ENCODE results near the gene DENND1A. TPM values are rescaled to one million over a fixed set of nuclear protein-coding genes. Genes with fewer than 3 reads are reported as not detected.

Gene DENND1A
- total RNA-seq, 2 experiments from 2014 or later: 12.8 to 14.8 TPM

DNA sequence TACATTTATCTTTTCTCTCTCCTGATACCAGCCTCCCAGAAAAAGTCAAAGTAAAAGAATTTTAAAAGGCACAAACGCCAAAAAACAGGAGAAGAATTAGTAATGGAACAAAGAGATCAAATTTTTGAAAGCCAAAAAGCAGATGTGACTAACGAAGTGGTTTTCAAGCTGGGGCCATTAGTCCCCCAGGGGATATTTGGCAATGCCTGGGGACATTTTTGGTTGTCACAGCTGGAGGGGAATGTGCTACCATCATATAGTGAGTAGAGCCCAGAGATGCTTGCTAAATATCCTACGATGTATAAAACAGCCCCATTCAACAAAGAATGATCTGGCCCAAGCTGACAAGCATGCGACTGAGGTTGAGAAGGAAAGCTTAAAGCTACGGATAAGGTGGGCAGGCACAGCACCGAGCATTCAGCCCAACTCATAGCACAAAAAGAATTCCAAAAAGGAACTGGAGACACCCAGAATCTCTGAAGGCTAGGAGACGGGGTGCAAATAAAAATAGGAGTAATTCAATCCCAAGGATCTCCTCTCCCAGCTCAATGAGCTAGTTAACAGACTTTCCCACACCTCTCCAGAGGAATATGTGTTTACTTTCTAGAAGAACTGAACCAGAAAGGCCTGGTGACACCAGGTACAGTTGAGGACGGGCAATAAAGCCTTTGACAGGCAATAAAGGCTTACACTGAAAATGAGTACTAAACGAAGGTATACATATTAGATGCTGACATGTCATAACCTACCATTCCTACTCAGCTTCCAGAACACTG, 269.0 kb downstream of the DENND1A start:
- Mint-ChIP-seq H3K9me3 (peaks cover 26% of the 10 kb centered on the region), H3K36me3 (ENCODE audit: low read depth) (peaks cover 31% of the 10 kb centered on the region), H3K27ac (no peak overlapping the region), H3K4me1 (no peaks in the 10 kb centered on the region), H3K27me3 (no peaks in the 10 kb centered on the region), H3K4me3 (no peak overlapping the region)
- ChIA-PET POLR2A (no interaction called here), CTCF (no interaction called here)
- no peak for DNase-seq

DNA sequence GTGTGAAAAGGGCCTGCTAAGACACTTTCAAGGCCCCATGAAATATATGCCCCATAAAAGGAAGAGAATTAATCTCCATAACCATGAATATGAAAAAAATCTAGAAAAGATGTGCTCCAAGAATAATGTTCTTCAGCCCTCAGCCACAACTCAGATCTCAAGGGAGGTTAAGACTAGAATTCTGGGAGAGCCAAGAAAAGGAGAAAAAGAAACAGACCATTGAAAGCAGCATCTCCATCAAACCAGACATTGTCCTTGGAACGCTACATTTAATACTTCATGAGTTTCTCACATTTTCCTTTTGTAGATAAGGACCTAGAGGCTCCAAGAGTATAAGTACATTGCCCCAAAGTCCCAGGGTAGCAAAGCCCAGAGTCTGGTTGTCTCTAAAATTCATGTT, 270.6 kb downstream of the DENND1A start:
- no peak for DNase-seq
- ChIA-PET POLR2A (no interaction called here), CTCF (no interaction called here)
- Mint-ChIP-seq H3K4me3 (no peak overlapping the region), H3K36me3 (ENCODE audit: low read depth) (peaks cover 20% of the 10 kb centered on the region), H3K27ac (no peak overlapping the region), H3K27me3 (no peaks in the 10 kb centered on the region), H3K9me3 (peaks cover 16% of the 10 kb centered on the region), H3K4me1 (no peaks in the 10 kb centered on the region)

DNA sequence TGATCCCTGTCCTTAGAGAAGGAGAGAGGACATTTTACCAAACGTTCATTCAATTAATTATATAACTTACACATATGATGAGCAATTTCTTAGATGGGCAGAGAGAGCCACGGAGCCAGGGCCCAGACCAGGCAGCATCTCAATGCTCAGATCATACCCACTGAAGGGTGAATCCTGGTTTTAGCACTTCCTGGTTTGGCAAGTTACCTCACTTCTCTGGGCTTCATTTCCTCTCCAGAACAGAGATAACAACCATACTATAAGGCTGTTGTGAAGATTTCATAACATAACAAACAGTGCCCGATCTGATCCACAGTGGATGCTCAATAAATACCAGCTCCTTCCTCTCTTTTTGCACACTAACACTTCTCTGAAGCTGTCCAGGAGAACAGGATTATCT, 271.1 kb downstream of the DENND1A start:
- DNase-seq: no peak
- Mint-ChIP-seq H3K4me3 (no peak overlapping the region), H3K36me3 (ENCODE audit: low read depth) (peaks cover 17% of the 10 kb centered on the region), H3K27me3 (no peaks in the 10 kb centered on the region), H3K9me3 (peaks cover 14% of the 10 kb centered on the region), H3K27ac (no peak overlapping the region), H3K4me1 (no peaks in the 10 kb centered on the region)
- POLR2A ChIA-PET: no interaction called here
- CTCF ChIA-PET: no interaction called here

DNA sequence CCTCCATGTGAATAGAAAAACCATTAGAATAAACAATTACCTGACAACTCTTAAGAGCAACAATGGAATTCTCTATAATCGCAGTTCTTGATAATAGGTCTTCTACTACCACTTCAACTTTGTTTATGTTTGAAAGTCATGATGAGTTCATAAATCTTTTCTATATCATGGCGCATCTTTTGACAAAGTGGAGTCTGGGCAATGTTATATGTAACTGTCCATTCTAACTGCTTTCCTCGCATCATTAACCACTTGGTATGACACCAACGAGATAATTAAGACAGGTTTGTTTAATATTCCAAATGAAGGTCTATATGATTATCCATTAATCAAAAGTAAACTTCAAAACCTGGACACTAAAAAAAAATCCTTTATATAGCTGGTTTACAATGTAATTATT, 272.0 kb downstream of the DENND1A start:
- H3K27me3 Mint-ChIP-seq: no peaks in the 10 kb centered on the region
- no peak overlapping the region for H3K4me3 Mint-ChIP-seq
- no peak for DNase-seq
- H3K4me1 Mint-ChIP-seq: no peaks in the 10 kb centered on the region
- CTCF ChIA-PET: no interaction called here
- POLR2A ChIA-PET: no interaction called here
- no peak overlapping the region for H3K27ac Mint-ChIP-seq
- peaks cover 13% of the 10 kb centered on the region for H3K9me3 Mint-ChIP-seq
- H3K36me3 Mint-ChIP-seq (ENCODE audit: low read depth): peaks cover 17% of the 10 kb centered on the region

DNA sequence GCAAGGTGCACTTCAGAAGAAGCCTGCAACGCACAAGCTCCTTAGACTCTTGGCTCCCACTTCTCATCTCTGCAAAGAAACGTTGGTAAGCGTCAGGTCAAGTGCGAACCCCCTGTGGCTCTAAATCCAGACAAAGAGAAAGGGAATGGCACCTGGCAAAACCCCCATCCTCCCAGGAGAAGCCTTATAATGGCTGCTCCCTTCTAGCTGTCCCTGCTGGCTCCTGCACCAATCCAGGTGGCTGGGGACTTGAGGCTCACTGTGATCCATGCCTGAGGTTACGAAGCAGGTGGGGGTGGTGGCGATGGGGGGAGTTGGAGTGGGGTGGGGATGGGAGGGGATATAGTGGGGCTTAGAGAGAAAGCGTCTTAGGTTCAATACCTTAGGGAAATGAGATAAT, 272.8 kb downstream of the DENND1A start:
- Mint-ChIP-seq H3K27me3 (no peaks in the 10 kb centered on the region), H3K4me3 (no peak overlapping the region), H3K36me3 (ENCODE audit: low read depth) (peaks cover 10% of the 10 kb centered on the region), H3K4me1 (no peaks in the 10 kb centered on the region), H3K9me3 (peaks cover 10% of the 10 kb centered on the region), H3K27ac (no peak overlapping the region)
- DNase-seq: no peak
- ChIA-PET POLR2A (no interaction called here), CTCF (no interaction called here)

DNA sequence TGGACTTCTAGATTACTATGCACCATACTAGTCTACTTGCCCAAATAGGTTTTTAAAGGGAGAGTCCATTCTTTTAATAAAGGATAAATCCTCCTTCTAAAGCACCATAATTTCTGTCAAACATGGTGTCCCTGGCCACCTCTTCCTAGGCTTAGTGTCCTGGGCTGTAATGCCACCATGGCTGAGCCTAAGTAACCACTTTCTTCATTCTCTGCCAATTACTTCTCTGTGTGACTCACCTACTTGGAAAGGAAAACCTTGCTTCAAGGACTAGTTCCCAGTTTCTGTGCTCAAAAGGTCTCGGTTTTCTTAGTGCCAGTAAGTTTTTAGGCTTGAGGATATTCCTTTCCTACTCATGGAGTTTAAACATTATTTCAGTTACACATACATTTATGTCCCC, 273.4 kb downstream of the DENND1A start:
- H3K4me1 Mint-ChIP-seq: no peaks in the 10 kb centered on the region
- no peak for DNase-seq
- H3K9me3 Mint-ChIP-seq: peaks cover 5% of the 10 kb centered on the region
- ChIA-PET CTCF (no interaction called here), POLR2A (no interaction called here)
- H3K4me3 Mint-ChIP-seq: no peak overlapping the region
- no peak overlapping the region for H3K27ac Mint-ChIP-seq
- H3K27me3 Mint-ChIP-seq: no peaks in the 10 kb centered on the region
- peaks cover 5% of the 10 kb centered on the region for H3K36me3 Mint-ChIP-seq (ENCODE audit: low read depth)

DNA sequence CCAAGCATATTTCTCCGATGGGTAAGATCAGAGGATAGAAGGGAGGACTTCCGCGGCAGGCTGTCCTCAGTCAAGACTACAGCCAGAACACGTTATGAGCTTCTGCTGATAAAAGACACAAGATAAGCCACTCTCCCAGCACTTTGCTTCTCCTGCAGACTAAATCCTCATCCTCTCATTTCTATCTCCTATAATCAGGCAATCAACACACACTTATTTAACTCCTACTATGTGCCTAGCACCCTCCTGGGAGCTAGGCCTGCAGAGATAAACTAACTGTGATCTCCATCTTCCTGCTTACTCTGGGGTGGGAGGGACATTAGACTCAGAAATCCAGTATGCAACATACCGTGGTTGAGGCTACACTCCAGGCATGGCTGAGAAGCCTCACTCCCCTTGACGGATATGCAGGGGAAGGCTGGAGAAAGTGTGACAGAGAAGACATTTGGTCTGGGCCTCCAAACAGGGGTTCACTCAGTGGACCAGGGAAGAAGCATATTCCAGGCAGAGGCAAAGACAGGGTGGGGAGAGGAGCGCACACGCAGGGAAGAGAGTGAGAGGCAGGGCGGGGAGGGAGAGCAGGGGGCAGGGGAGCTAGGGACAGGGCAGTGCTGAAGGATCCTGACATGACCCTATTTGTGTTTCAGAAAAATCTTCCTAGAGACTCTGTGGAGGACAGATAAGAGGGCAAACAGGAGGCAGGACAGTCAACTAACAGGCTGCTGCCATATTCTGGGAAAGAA, 274.1 kb downstream of the DENND1A start:
- CTCF ChIA-PET: no interaction called here

DNA sequence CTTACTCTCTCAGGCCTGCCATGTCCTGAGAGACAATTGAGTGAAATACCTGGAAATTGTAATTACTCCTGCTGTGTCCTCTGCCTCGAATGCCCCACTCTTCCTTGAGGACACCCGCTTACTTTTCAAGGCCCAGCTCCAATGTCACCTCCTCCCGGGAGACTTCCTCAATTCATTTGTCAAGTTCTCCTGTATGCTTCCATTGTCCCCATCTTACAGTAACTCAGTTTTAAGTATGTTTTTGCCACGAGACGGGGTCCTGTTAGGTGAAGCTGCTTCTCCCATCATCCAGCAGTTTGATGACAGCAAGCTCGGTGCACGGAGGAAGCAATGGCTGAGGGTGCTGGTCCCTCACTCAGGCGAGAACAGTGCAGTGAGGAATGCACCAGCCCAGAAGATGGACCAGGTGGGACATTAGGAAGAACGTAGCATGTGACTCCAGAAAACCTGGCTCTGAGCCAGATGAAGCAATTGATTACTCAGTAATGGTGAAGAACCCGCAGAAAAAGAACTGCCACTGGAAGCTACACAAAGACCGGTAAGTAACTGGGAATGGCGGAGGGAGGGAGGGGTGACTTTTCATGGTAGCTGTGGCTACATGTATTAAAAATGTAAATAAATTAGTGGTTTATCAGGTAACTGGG, 274.8 kb downstream of the DENND1A start:
- Mint-ChIP-seq H3K4me3 (no peak overlapping the region), H3K36me3 (ENCODE audit: low read depth) (peaks cover 3% of the 10 kb centered on the region), H3K9me3 (no peaks in the 10 kb centered on the region), H3K27me3 (no peaks in the 10 kb centered on the region), H3K4me1 (no peaks in the 10 kb centered on the region), H3K27ac (no peak overlapping the region)
- CTCF ChIA-PET: no interaction called here
- POLR2A ChIA-PET: no interaction called here
- DNase-seq: no peak

More for the DNA sequence above, 274.1 kb downstream of the DENND1A start:
- H3K36me3 Mint-ChIP-seq (ENCODE audit: low read depth): peaks cover 3% of the 10 kb centered on the region
- no peak overlapping the region for H3K27ac Mint-ChIP-seq
- no peaks in the 10 kb centered on the region for H3K27me3 Mint-ChIP-seq
- no peak for DNase-seq
- no peaks in the 10 kb centered on the region for H3K4me1 Mint-ChIP-seq
- H3K9me3 Mint-ChIP-seq: no peaks in the 10 kb centered on the region
- no peak overlapping the region for H3K4me3 Mint-ChIP-seq
- POLR2A ChIA-PET: no interaction called here

DNA sequence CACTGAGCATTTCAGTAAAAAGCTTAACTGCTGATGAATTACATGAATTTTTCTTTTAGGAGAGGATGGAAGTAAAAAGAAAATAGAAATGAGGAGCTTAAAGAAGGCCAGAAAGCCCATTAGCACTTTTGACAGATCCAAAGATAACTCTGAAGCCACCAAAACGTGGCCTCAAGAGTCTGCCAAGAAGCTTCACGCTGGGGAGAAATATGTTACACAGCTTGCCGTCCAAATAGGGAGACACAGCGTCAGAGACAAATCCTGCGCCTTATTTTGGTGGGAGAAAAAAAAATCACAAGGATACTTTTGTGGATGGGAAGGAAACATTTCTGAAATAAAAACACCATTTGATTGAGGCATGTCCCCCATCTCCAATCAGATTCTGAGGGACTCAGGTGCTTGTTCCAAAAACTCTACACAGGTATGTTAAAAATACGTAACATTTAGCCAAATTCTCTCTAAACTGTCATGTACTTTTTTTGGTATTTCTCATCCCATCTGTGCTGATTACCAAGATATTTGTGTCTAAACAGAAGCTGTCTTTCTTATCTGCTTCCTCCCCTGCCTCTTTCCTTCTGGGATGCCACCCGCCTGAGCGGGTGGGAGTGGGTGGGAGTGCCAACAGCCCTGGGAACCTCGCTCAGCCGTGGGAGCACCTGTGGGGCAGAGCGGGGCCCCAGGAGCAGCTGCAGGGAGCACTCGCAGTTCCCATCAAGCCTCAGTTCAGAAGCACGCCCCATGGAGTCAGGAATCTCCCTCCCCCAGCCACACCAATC, 275.5 kb downstream of the DENND1A start:
- ChIA-PET CTCF (no interaction called here), POLR2A (no interaction called here)
- H3K4me1 Mint-ChIP-seq: peaks cover 6% of the 10 kb centered on the region
- no peak overlapping the region for H3K27ac Mint-ChIP-seq
- no peak for DNase-seq
- peaks cover 3% of the 10 kb centered on the region for H3K36me3 Mint-ChIP-seq (ENCODE audit: low read depth)
- no peak overlapping the region for H3K4me3 Mint-ChIP-seq
- H3K27me3 Mint-ChIP-seq: no peaks in the 10 kb centered on the region
- no peaks in the 10 kb centered on the region for H3K9me3 Mint-ChIP-seq

DNA sequence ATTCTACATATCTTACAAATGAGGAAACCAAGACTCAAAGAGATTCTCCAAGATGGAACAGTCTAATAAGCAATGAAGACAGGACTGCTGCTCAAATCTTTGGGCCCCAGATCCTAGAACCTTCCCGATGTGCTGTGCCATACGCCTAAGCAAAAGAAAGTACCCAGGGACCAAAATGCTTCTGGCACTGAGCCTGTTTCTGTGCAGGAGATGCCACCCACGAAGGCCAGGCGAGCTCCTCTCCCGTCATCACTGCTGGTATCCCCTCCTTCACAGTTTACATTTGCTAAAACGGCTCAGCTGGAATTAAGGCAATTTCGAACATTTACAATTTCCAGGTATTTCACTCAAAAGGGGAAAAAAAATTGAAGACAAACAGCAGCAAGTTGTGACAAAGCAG, 277.5 kb downstream of the DENND1A start:
- H3K9me3 Mint-ChIP-seq: no peaks in the 10 kb centered on the region
- H3K27ac Mint-ChIP-seq: no peak overlapping the region
- H3K4me3 Mint-ChIP-seq: no peak overlapping the region
- DNase-seq: no peak
- no peaks in the 10 kb centered on the region for H3K27me3 Mint-ChIP-seq
- ChIA-PET POLR2A (no interaction called here), CTCF (no interaction called here)
- H3K36me3 Mint-ChIP-seq (ENCODE audit: low read depth): peaks cover 3% of the 10 kb centered on the region
- peaks cover 6% of the 10 kb centered on the region for H3K4me1 Mint-ChIP-seq

DNA sequence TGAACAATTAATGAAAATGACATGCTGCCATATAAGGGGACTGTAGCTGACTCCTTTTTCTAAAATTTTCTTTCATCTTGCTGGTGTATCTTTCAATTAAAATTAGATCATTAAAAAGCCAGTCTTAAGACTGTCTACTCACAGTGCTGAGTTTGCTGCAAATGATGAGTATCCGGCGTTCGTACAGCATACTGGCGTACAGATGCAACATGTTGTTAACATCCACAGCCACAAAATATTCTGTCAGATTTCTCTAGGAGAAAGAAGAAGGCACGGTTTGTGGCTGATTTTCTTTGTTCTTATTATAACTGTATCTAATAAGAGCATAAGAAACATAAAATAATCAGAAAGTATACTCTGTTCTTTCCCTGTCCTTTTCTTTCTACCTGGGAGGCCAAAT, 278.1 kb downstream of the DENND1A start:
- Mint-ChIP-seq H3K4me3 (no peak overlapping the region), H3K27ac (no peak overlapping the region), H3K4me1 (peaks cover 6% of the 10 kb centered on the region), H3K9me3 (no peaks in the 10 kb centered on the region), H3K27me3 (no peaks in the 10 kb centered on the region), H3K36me3 (ENCODE audit: low read depth) (peaks cover 3% of the 10 kb centered on the region)
- DNase-seq: no peak
- POLR2A ChIA-PET: no interaction called here
- CTCF ChIA-PET: no interaction called here

DNA sequence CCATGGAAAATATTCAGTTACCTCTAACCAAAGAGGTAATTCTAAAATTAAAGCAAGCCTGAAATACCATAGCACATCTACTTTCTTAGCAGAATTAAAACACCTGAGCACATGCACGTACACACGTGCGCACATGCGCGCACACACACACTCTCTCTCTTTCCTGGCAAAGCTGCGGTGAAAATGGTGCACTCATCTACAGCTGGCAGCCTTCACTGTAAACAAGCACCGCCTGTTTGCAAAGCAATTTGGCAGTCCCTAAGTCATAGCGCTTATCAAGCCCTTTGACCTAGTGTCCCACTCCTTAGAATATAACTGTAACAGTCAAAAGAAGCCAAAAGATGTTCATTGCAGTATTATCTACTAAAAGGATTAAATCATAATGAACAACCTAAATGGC, 278.7 kb downstream of the DENND1A start:
- Mint-ChIP-seq H3K27me3 (no peaks in the 10 kb centered on the region), H3K36me3 (ENCODE audit: low read depth) (peaks cover 3% of the 10 kb centered on the region), H3K9me3 (no peaks in the 10 kb centered on the region), H3K4me1 (peaks cover 6% of the 10 kb centered on the region), H3K27ac (no peak overlapping the region), H3K4me3 (no peak overlapping the region)
- ChIA-PET POLR2A (no interaction called here), CTCF (no interaction called here)
- DNase-seq: no peak

DNA sequence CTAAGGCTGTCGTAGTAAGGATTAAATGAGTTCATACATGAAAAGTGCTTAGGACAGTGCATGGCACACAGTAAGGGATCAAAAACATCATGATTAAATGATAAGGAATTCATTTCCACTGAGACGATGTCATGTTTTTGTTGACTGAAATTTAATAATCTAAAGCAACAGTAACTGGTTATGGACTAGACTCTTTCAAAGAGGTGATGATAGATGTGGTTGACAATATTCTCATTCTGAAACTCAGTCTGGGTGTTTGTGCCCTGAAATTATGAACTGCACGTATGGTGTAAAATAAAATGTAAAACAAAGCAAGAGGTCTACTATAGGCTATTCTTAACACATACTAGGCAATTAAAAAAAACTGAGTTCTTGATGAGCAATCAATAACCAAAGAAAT, 280.0 kb downstream of the DENND1A start:
- Mint-ChIP-seq H3K27me3 (no peaks in the 10 kb centered on the region), H3K27ac (no peak overlapping the region), H3K4me3 (no peak overlapping the region), H3K36me3 (ENCODE audit: low read depth) (peaks cover 3% of the 10 kb centered on the region), H3K4me1 (peaks cover 6% of the 10 kb centered on the region), H3K9me3 (no peaks in the 10 kb centered on the region)
- ChIA-PET CTCF (no interaction called here), POLR2A (no interaction called here)
- DNase-seq: no peak

Data from activated CD4-positive, alpha-beta memory T cell treated with anti-CD3 and anti-CD28 coated beads, Interleukin-2, amount 10 ng/mL, durations not matched to agents 7 days and 5 days (primary cell).